MM.1S (cell line): ENCODE measurements around the gene NUP153.

Experiments
- EZH2 ChIP-seq: fragments of 300-600 bp; sonication (generic); optimal IDR thresholded peaks from 2 replicates; pipeline ENCODE3; 2017; ENCODE audit warnings: low read depth, mild to moderate bottlenecking, antibody characterized with exemption, low read length, mixed read lengths
- EZH2phosphoT487 ChIP-seq: fragments of 300-600 bp; sonication (generic); IDR thresholded peaks from 2 replicates; pipeline ENCODE4 v1.6.1; 2018; ENCODE audit warnings: antibody characterized with exemption, low read length
- TF ChIP-seq, protein P1 (sequence below): fragments of 300-600 bp; sonication (generic); IDR thresholded peaks from 2 replicates; pipeline ENCODE4 v1.5.1; 2016; ENCODE audit warnings: antibody characterized with exemption, low read length, mixed read lengths

DNA sequence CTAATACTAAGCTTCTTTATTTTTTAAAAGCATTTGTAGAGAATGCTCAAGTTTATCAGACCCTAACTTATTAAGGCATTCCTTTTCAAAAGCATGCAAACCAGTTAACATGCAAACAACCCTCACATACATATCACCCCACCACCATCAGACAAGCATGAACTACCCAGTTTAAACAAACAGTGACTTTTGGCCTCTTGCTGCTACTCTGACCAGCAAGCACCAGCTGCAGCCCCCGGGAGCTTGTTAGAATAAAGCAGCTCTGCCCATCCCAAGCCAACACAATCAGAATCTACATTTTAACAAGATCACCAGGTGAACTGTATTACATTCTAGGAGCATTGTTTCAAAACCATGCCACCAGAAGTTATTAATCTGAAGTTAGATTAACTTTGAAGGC is 5.9 kb upstream of the NUP153 start:
- TF ChIP-seq, protein P1, sequence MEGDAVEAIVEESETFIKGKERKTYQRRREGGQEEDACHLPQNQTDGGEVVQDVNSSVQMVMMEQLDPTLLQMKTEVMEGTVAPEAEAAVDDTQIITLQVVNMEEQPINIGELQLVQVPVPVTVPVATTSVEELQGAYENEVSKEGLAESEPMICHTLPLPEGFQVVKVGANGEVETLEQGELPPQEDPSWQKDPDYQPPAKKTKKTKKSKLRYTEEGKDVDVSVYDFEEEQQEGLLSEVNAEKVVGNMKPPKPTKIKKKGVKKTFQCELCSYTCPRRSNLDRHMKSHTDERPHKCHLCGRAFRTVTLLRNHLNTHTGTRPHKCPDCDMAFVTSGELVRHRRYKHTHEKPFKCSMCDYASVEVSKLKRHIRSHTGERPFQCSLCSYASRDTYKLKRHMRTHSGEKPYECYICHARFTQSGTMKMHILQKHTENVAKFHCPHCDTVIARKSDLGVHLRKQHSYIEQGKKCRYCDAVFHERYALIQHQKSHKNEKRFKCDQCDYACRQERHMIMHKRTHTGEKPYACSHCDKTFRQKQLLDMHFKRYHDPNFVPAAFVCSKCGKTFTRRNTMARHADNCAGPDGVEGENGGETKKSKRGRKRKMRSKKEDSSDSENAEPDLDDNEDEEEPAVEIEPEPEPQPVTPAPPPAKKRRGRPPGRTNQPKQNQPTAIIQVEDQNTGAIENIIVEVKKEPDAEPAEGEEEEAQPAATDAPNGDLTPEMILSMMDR = no peak
- no peak for TF ChIP-seq EZH2
- no peak for TF ChIP-seq EZH2phosphoT487
